ENCODE measurements around the gene MDFIC. TPM values are rescaled to one million over a fixed set of nuclear protein-coding genes. Genes with fewer than 3 reads are reported as not detected.

MDFIC gene
- total RNA-seq, 2 experiments from 2014 or later = 53.5 to 55.3 TPM

- peaks cover 73% of the 10 kb centered on the region for H3K4me1 Mint-ChIP-seq (ENCODE audit: low read depth)
- peak overlapping the region; percentile 36 for H3K27ac Mint-ChIP-seq
- no peaks in the 10 kb centered on the region for H3K27me3 Mint-ChIP-seq
- intact Hi-C loops (cut with micrococcal nuclease) = no loop called here
- H3K4me3 Mint-ChIP-seq = no peak overlapping the region
- ChIA-PET POLR2A (interaction anchor here (0.5 to 0.7 kb wide), 2 partner anchors 10 to 41 kb away, joined by 3 read pairs; no protein-coding TSS in a partner anchor), CTCF (interaction anchor here (1.3 kb wide), 1 partner anchor 14 kb away, joined by 4 read pairs; no protein-coding TSS in a partner anchor)
- H3K36me3 Mint-ChIP-seq (ENCODE audit: low read depth) = peaks cover 48% of the 10 kb centered on the region
- peak; percentile 30 for ATAC-seq
- TF ChIP-seq CTCF (IDR thresholded peaks at IDR 0.05) = no peak
- no peaks in the 10 kb centered on the region for H3K9me3 Mint-ChIP-seq
- no peak for DNase-seq
Observed at GRCh38 chr7:114938785-114939184, 16.9 kb downstream of the MDFIC start.

- H3K4me3 Mint-ChIP-seq = no peak overlapping the region
- ATAC-seq (no peak), DNase-seq (no peak)
- intact Hi-C loops (cut with micrococcal nuclease) = no loop called here
- no peaks in the 10 kb centered on the region for H3K27me3 Mint-ChIP-seq
- peaks cover 48% of the 10 kb centered on the region for H3K36me3 Mint-ChIP-seq (ENCODE audit: low read depth)
- no peak for TF ChIP-seq CTCF (IDR thresholded peaks at IDR 0.05)
- H3K9me3 Mint-ChIP-seq = no peaks in the 10 kb centered on the region
- CTCF ChIA-PET = interaction anchor here (0.7 to 1.6 kb wide), 4 partner anchors 13 to 74 kb away, joined by 3 to 7 read pairs (median 4); no protein-coding TSS in a partner anchor
- H3K4me1 Mint-ChIP-seq (ENCODE audit: low read depth) = peaks cover 73% of the 10 kb centered on the region
- H3K27ac Mint-ChIP-seq = no peak overlapping the region
- POLR2A ChIA-PET = no interaction called here
Observed at GRCh38 chr7:114939484-114940097, 17.7 kb downstream of the MDFIC start.

GRCh38 chr7:114940220-114940619 lies 18.3 kb downstream of the MDFIC start:
- peaks cover 52% of the 10 kb centered on the region for H3K36me3 Mint-ChIP-seq (ENCODE audit: low read depth)
- H3K9me3 Mint-ChIP-seq = no peaks in the 10 kb centered on the region
- H3K4me3 Mint-ChIP-seq = no peak overlapping the region
- ChIA-PET CTCF (interaction anchor here (0.9 to 1.6 kb wide), 2 partner anchors 15 to 22 kb away, joined by 3 to 4 read pairs; no protein-coding TSS in a partner anchor), POLR2A (no interaction called here)
- ATAC-seq = no peak
- no peak for DNase-seq
- no peak overlapping the region for H3K27ac Mint-ChIP-seq
- TF ChIP-seq CTCF (IDR thresholded peaks at IDR 0.05) = no peak
- peaks cover 69% of the 10 kb centered on the region for H3K4me1 Mint-ChIP-seq (ENCODE audit: low read depth)
- no peaks in the 10 kb centered on the region for H3K27me3 Mint-ChIP-seq
- intact Hi-C loops (cut with micrococcal nuclease) = no loop called here

- no peak for ATAC-seq
- intact Hi-C loops (cut with micrococcal nuclease) = no loop called here
- no peaks in the 10 kb centered on the region for H3K27me3 Mint-ChIP-seq
- ChIA-PET POLR2A (no interaction called here), CTCF (no interaction called here)
- peak overlapping the region; percentile 54 for H3K27ac Mint-ChIP-seq
- no peak overlapping the region for H3K4me3 Mint-ChIP-seq
- H3K4me1 Mint-ChIP-seq (ENCODE audit: low read depth) = peaks cover 64% of the 10 kb centered on the region
- no peak for TF ChIP-seq CTCF (IDR thresholded peaks at IDR 0.05)
- no peak for DNase-seq
- no peaks in the 10 kb centered on the region for H3K9me3 Mint-ChIP-seq
- peaks cover 61% of the 10 kb centered on the region for H3K36me3 Mint-ChIP-seq (ENCODE audit: low read depth)
Observed at GRCh38 chr7:114941692-114942091, 19.8 kb downstream of the MDFIC start.

GRCh38 chr7:114942446-114943175 lies 20.7 kb downstream of the MDFIC start:
- H3K27ac Mint-ChIP-seq = peak overlapping the region; percentile 20
- intact Hi-C loops (cut with micrococcal nuclease) = no loop called here
- H3K27me3 Mint-ChIP-seq = no peaks in the 10 kb centered on the region
- no peak for DNase-seq
- no peak overlapping the region for H3K4me3 Mint-ChIP-seq
- H3K9me3 Mint-ChIP-seq = no peaks in the 10 kb centered on the region
- no peak for TF ChIP-seq CTCF (IDR thresholded peaks at IDR 0.05)
- ChIA-PET POLR2A (no interaction called here), CTCF (interaction anchor here (0.7 kb wide), 1 partner anchor 9 kb away, joined by 3 read pairs; no protein-coding TSS in a partner anchor)
- peaks cover 65% of the 10 kb centered on the region for H3K36me3 Mint-ChIP-seq (ENCODE audit: low read depth)
- no peak for ATAC-seq
- peaks cover 68% of the 10 kb centered on the region for H3K4me1 Mint-ChIP-seq (ENCODE audit: low read depth)
